Mesodermal cell (in vitro differentiated cells): ENCODE data around the gene CTDSPL. TPM values are rescaled to one million over a fixed set of nuclear protein-coding genes. Genes with fewer than 3 reads are reported as not detected.
"Not testable (repeated sequence)": the region's sequence is repeated elsewhere in the genome, so short reads cannot be mapped to it uniquely, and the experiment has no call there.

Experiments used
- H3K27ac ChIP-seq: 2 replicates; pipeline ENCODE4 v1.7.0; 2013; ENCODE audit warnings: mild to moderate bottlenecking, low read depth, low read length, moderate library complexity; ENCODE audit not compliant: severe bottlenecking
- H3K36me3 ChIP-seq: 2 replicates; pipeline ENCODE4 v1.7.1; 2013; ENCODE audit warnings: mild to moderate bottlenecking, low read length, moderate library complexity; ENCODE audit not compliant: control insufficient read depth, insufficient read depth
- H3K4me1 ChIP-seq: one replicate; pipeline ENCODE4 v1.7.1; 2013; ENCODE audit warnings: mild to moderate bottlenecking, low read length; ENCODE audit not compliant: insufficient read depth, control insufficient read depth, poor library complexity, severe bottlenecking
- H3K4me3 ChIP-seq: 2 replicates; pipeline ENCODE4 v1.7.0; 2013; ENCODE audit warnings: low read length, control low read depth, mild to moderate bottlenecking; ENCODE audit not compliant: insufficient read depth, poor library complexity, severe bottlenecking; ENCODE audit errors: extremely low read depth
- H3K9me3 ChIP-seq: 2 replicates; pipeline ENCODE4 v1.7.1; 2013; ENCODE audit warnings: mild to moderate bottlenecking, low read length, moderate library complexity; ENCODE audit not compliant: control insufficient read depth
- WGBS, 2 experiments: methylation state at CpG; one replicate each; pipeline ENCODE4 v1.1.5; 2013; ENCODE audit warnings: missing lambda C conversion rate in 2 of 2; ENCODE audit not compliant: insufficient coverage in 2 of 2; 5-methylcytosine and 5-hydroxymethylcytosine counted together
- polyA plus RNA-seq, 2 experiments: library from polyadenylated mRNA; stranded (reverse); fragments of 50-300 nt; gene quantifications; one replicate each; pipeline ENCODE4 v1.2.3, GENCODE V29; 2013

CTDSPL gene, protein sequence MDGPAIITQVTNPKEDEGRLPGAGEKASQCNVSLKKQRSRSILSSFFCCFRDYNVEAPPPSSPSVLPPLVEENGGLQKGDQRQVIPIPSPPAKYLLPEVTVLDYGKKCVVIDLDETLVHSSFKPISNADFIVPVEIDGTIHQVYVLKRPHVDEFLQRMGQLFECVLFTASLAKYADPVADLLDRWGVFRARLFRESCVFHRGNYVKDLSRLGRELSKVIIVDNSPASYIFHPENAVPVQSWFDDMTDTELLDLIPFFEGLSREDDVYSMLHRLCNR
- polyA plus RNA-seq (2013, experiment 1 of 2): 48.7 TPM
- 42.6 TPM for polyA plus RNA-seq (2013, experiment 2 of 2)

DNA sequence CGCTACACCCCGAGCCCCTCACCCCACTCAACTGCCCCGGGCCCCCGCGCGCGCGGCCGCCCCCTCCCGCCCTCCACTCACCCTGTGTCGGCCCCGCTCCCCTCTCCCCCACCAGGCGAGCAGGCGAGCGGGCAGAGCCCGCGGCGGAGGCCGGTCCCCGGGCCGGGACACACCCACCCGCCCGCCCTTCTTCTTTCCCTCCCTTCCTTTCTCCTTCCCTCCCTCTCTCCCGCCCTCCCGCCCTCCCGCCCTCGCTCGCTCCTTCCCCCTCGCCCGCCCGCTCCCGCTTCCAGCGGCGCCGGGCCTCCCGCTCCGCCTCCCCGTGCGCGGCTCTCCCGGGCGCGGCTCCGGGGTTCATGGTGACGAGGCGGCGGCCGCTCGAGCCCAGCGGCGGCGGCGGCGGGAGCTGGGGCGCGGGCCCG, at the start of gene CTDSPL:
Gene CTDSPL (plus strand): TSS at position 261 of the 422 bp plus-strand sequence. CDS start 320 bp downstream, outside the sequence.
- Histone ChIP-seq H3K4me3 (peak within 1 kb of the TSS; percentile 76), H3K9me3 (no peaks in the 10 kb centered on the region), H3K27ac (peak within 1 kb of the TSS; percentile 77), H3K36me3 (peaks cover 6% of the 10 kb centered on the region), H3K4me1 (peaks cover 17% of the 10 kb centered on the region)
- WGBS, 2 experiments: 0% methylated on average over 3 to 12 of the region's 57 CpGs

DNA sequence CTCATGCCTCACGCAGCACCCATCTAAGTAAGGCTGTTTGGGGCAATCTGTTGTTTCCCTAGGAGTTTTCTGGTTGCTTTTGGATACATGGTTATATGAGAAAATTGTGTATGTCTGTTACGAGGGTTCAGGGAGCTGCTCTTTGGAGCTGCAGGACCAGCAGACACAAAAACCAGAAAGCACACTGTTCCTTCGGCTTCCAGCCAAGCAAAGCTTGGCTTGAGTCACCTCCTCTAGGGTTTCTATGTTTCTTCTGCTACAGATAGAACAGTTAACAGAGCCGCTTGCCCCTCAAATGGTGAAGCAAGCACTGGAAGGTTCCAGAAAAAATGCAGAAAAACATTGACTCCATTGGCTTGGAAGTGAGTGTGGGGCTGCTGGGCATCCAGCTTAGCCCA, 49.2 kb upstream of the CTDSPL start:
- no peaks in the 10 kb centered on the region for H3K9me3 ChIP-seq
- H3K4me3 ChIP-seq: no peak overlapping the region
- H3K36me3 ChIP-seq: peaks cover 18% of the 10 kb centered on the region
- WGBS, 2 experiments: 96 to 100% methylated on average over 3 to 4 of the region's 4 CpGs
- no peak overlapping the region for H3K27ac ChIP-seq
- H3K4me1 ChIP-seq: no peaks in the 10 kb centered on the region

DNA sequence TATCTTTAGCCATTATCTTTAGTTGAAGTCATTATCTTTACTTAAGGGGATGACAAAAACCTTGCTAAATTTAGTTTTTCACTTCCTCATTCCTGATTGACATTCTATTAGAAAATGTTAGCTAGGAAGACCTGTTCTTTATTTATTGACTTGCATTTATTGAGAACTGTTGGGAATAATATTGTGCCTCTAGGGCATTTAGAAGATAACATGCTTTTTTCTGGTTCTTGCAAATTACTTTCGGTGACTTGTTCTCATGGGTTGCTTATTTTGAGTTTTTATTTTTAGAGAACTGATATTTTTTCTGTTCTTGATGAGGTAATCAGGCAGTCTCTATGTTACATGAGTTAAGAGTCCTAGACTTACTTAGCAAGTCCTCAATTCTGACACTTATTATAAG, 48.3 kb upstream of the CTDSPL start:
- Histone ChIP-seq H3K4me1 (no peaks in the 10 kb centered on the region), H3K27ac (no peak overlapping the region)
- no CpG with 5 or more reads among the region's 1 CpG for WGBS, 2 experiments

DNA sequence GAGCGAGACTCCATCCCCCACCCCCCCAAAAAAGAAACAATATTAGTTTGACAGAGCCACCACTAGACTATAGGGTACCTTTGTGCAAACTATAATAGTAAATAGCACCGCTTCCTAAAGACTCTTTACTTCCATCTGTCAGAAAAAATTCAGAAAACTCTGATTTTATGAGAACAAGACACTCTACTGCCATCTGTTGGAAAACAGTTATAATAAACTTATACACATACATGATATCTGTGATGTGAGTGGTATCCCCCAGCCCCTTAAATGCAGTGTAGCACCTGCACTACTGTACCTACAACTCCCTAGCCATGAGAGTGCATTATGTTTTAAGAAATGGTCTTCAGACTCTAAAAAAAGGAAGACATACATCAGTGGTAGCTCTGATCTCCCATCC, 47.1 kb upstream of the CTDSPL start:
- 90% methylated on average over 2 of the region's 2 CpGs; no CpG with 5 or more reads in 1 of the 2 experiments for WGBS, 2 experiments
- H3K9me3 ChIP-seq: no peaks in the 10 kb centered on the region
- peaks cover 18% of the 10 kb centered on the region for H3K36me3 ChIP-seq
- H3K4me3 ChIP-seq: no peak overlapping the region
- H3K4me1 ChIP-seq: no peaks in the 10 kb centered on the region
- H3K27ac ChIP-seq: no peak overlapping the region

More for the DNA sequence above, 48.3 kb upstream of the CTDSPL start:
- peaks cover 13% of the 10 kb centered on the region for H3K36me3 ChIP-seq
- no peaks in the 10 kb centered on the region for H3K9me3 ChIP-seq
- H3K4me3 ChIP-seq: no peak overlapping the region

DNA sequence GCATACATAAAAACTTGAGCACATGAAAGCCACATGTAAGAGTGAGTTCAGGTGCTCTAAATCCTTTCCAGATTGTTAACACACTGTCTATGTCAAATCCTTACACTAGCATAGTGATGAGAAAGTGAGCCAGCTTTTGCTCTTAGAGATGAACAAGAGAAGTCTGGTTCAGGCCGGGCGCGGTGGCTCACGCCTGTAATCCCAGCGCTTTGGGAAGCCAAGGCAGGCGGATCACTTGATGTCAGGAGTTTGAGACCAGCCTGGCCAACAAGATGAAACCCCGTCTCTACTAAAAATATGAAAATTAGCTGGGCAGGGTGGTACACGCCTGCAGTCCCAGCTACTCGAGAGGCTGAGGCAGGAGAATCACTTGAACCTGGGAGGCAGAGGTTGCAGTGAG, 46.5 kb upstream of the CTDSPL start:
- H3K9me3 ChIP-seq, H3K4me3 ChIP-seq, H3K4me1 ChIP-seq, H3K27ac ChIP-seq: not testable (repeated sequence)
- 93 to 97% methylated on average over 9 of the region's 9 CpGs for WGBS, 2 experiments
- peaks cover 14% of the 10 kb centered on the region for H3K36me3 ChIP-seq

DNA sequence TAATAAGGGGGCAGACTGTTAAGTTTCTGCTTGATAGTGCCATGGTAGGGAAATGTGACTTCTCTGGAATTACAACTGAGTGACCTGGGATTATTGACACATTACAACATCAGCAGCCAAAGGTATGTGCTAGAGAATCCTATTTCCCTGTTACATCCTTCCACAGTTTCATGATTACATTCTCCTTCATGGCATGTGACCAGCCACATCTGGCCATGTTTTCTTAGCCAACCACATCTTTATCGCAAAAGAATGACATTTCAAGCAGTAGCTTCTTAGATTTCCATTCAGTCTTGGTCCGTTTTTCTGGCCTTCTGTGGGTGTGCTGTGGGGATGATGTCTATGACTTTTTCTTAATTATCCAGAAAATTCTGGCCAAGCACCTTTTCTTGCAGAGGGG, 45.4 kb upstream of the CTDSPL start:
- Histone ChIP-seq H3K36me3 (peaks cover 14% of the 10 kb centered on the region), H3K4me3 (no peak overlapping the region), H3K4me1 (no peaks in the 10 kb centered on the region), H3K27ac (no peak overlapping the region), H3K9me3 (no peaks in the 10 kb centered on the region)
- whole genome bisulfite sequencing, 2 experiments: no CpG with 5 or more reads among the region's 2 CpGs

DNA sequence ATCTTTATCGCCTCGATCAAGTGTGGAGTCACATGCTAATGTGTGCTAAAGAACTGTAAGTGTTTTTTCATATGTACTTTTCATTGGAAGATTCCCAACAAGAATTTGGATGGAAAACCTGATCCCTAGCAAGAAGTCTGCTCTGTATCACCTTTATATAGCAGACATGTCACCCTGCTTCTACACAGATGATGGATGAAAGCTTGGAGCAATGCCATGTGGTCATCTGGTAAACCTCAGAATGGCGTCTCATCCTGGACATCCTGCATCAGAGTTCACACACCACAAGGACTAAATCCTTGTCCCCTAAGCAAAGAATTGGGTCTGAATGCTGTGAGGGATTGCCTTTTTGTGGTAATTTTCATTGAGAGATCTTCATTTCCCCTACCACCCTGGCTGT, 42.1 kb upstream of the CTDSPL start:
- Histone ChIP-seq H3K9me3 (no peaks in the 10 kb centered on the region), H3K4me1 (no peaks in the 10 kb centered on the region), H3K36me3 (peaks cover 14% of the 10 kb centered on the region), H3K4me3 (no peak overlapping the region), H3K27ac (no peak overlapping the region)
- WGBS, 2 experiments: 100% methylated on average over 2 of the region's 3 CpGs

DNA sequence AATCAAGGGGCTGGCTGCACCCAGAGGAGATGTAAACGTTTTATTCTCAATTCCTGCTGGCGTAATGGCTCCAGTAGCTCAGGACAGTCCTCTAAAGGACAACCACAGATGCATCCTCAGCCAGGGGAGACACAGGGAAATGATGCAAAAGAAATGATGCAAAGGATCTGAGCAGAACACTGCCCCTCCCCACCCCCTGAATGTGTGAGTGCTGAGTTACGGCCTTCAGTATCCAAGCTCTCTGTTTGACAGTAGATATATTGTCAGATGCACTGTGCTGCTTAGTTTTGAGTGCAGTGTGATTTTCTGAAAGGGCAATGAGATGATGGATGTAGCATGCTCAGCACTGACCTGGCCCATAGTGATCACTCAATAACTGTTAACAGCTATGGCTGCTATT, 41.4 kb upstream of the CTDSPL start:
- Histone ChIP-seq H3K4me3 (no peak overlapping the region), H3K9me3 (no peaks in the 10 kb centered on the region), H3K4me1 (no peaks in the 10 kb centered on the region), H3K27ac (no peak overlapping the region), H3K36me3 (peaks cover 14% of the 10 kb centered on the region)
- 83 to 92% methylated on average over 2 of the region's 3 CpGs for WGBS, 2 experiments

DNA sequence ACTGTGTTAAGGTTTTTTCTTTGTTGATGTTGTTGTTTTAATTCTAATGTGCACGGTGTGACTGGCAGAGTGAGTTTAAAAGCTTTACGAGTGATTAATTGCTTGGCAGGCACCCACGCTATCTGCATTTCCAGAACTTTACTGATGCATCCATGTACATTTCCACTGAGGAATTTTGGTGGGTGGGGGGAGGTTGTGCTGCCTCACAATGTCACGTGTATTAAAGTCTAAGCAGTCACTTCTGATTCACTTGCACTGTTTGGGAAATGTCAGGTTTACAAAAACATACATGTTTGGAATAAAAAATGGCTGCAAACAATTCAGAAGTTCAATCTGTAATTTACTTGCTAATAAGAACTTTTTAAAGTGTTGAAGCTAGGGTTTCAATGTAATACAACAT, 38.5 kb upstream of the CTDSPL start:
- H3K36me3 ChIP-seq: peaks cover 8% of the 10 kb centered on the region
- H3K4me3 ChIP-seq: no peak overlapping the region
- 91 to 100% methylated on average over 2 to 3 of the region's 4 CpGs for WGBS, 2 experiments
- peaks cover 6% of the 10 kb centered on the region for H3K4me1 ChIP-seq
- no peaks in the 10 kb centered on the region for H3K9me3 ChIP-seq
- no peak overlapping the region for H3K27ac ChIP-seq

DNA sequence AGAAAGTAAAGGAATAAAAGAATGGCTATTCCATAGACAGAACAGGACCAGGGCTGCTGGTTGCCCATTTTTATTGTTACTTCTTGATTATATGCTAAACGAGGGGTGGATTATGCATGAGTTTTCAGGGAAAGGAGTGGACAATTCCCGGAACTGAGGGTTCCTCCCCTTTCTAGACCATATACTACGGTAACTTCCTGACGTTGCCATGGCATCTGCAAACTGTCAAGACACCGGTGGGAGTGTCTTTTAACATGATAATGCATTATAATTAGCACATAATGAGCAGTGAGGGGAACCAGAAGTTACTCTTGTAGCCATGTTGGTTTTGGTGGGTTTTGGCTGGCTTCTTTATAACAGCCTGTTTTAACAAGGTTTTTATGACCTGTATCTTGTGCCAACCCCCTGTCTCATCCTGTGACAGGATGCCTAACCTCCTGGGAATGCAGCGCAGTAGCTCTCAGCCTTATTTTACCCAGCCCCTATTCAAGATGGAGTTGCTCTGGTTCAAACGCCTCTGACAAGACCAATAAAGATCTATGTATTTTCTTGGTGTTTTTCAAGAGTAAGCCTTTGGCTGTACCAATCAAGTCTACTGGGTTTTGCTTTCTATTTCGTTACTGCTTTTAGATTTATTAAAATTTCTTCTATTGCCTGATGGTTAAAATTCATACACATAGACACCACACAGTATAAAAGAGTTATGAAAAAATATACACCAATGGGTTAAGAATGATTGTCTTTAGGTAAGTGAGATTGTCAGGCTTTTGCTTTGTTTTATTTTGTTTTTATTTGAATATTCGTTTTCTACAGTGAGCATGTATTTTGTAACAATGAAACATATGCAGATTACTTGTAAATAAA, 37.4 kb upstream of the CTDSPL start:
- Histone ChIP-seq H3K9me3 (no peaks in the 10 kb centered on the region), H3K4me3 (no peak overlapping the region), H3K4me1 (peaks cover 6% of the 10 kb centered on the region), H3K36me3 (peaks cover 5% of the 10 kb centered on the region), H3K27ac (no peak overlapping the region)
- WGBS, 2 experiments: 100% methylated on average over 1 of the region's 9 CpGs; no CpG with 5 or more reads in 1 of the 2 experiments
